Kidney epithelial cell (primary cell): Measurements from ENCODE around the gene IFI44L. TPM values are rescaled to one million over a fixed set of nuclear protein-coding genes. Genes with fewer than 3 reads are reported as not detected.

Experiments
- DNase-seq: peaks from one replicate; pipeline ENCODE4 v3.0.0-alpha.2; 2010; ENCODE audit warnings: low read depth
- H3K27me3 ChIP-seq: 2 replicates; pipeline ENCODE4 v1.6.0; 2011; ENCODE audit warnings: low read length; ENCODE audit not compliant: control insufficient read depth, insufficient read depth
- H3K36me3 ChIP-seq: 2 replicates; pipeline ENCODE4 v1.5.1; 2011; ENCODE audit warnings: low read length; ENCODE audit not compliant: control insufficient read depth, insufficient read depth
- H3K4me3 ChIP-seq: 2 replicates; pipeline ENCODE4 v1.5.1; 2011; ENCODE audit warnings: low read depth, mild to moderate bottlenecking, control low read depth, low read length
- CTCF ChIP-seq: IDR thresholded peaks from 2 replicates; pipeline ENCODE4 v1.5.1; 2011; ENCODE audit warnings: mild to moderate bottlenecking, moderate library complexity, low read length, control low read depth, inconsistent platforms; ENCODE audit not compliant: insufficient read depth, poor library complexity, severe bottlenecking
- total RNA-seq: library from RNA; depleted of rRNA; stranded (reverse); fragments of >200 nt; gene quantifications from 2 replicates; pipeline ENCODE4 v1.2.3, GENCODE V29; 2015

Gene IFI44L
- total RNA-seq, 1 donor from 2014 or later = 15.2 TPM

- DNase-seq = no peak
- TF ChIP-seq CTCF = no peak
- H3K36me3 ChIP-seq = no peaks in the 10 kb centered on the region
- no peaks in the 10 kb centered on the region for H3K27me3 ChIP-seq
- H3K4me3 ChIP-seq = no peak overlapping the region
These were observed 45.6 kb downstream of the IFI44L start for GRCh38 chr1:78665809-78666208.

GRCh38 chr1:78667939-78668338 is 47.7 kb downstream of the IFI44L start:
- Histone ChIP-seq H3K36me3 (no peaks in the 10 kb centered on the region), H3K4me3 (no peak overlapping the region), H3K27me3 (no peaks in the 10 kb centered on the region)
- no peak for TF ChIP-seq CTCF
- DNase-seq = no peak

GRCh38 chr1:78668427-78668826 is 48.2 kb downstream of the IFI44L start:
- no peak overlapping the region for H3K4me3 ChIP-seq
- H3K27me3 ChIP-seq = no peaks in the 10 kb centered on the region
- no peak for DNase-seq
- H3K36me3 ChIP-seq = no peaks in the 10 kb centered on the region
- TF ChIP-seq CTCF = no peak

- Histone ChIP-seq H3K4me3 (no peak overlapping the region), H3K27me3 (no peaks in the 10 kb centered on the region), H3K36me3 (no peaks in the 10 kb centered on the region)
- TF ChIP-seq CTCF = no peak
- no peak for DNase-seq
These were observed 52.2 kb downstream of the IFI44L start for GRCh38 chr1:78672428-78672827.

GRCh38 chr1:78673120-78673519 is 52.9 kb downstream of the IFI44L start:
- no peak for DNase-seq
- H3K27me3 ChIP-seq = no peaks in the 10 kb centered on the region
- no peak overlapping the region for H3K4me3 ChIP-seq
- TF ChIP-seq CTCF = no peak
- no peaks in the 10 kb centered on the region for H3K36me3 ChIP-seq

GRCh38 chr1:78676347-78676982 is 56.2 kb downstream of the IFI44L start:
- H3K27me3 ChIP-seq = no peaks in the 10 kb centered on the region
- DNase-seq = peak; percentile 23
- H3K4me3 ChIP-seq = no peak overlapping the region
- peak; percentile 69 for TF ChIP-seq CTCF
- H3K36me3 ChIP-seq = no peaks in the 10 kb centered on the region
